ENCODE measurements around the gene LTBP1. TPM values are rescaled to one million over a fixed set of nuclear protein-coding genes. Genes with fewer than 3 reads are reported as not detected.
A peak's percentile ranks its signal among the peaks of the same experiment; 100 is the strongest.
"Not testable (repeated sequence)": the region's sequence is repeated elsewhere in the genome, so short reads cannot be mapped to it uniquely, and the experiment has no call there.

Gene LTBP1
- total RNA-seq, 1 donor from 2014 or later = 102 TPM

DNA sequence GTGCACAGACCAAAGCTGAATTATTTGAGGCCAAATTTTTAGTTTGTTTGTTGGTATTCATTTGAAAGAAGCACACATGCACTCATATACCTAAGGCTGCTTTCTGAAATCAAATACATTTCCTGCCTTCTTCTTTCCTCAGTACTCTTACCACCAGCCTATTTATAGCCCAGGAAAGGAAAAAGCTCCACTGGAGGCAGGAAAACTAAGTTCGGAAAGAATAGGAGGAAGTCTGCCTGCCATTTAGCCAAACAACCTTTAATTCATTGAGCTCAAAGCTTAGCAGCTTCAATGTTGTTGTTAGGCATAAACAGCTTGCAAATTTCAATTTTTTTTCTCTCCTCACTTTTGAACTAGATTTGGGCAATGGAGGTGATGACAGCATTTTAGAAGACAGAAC lies 489.3 kb downstream of the LTBP1 start:
- Mint-ChIP-seq H3K27ac (ENCODE audit: unreplicated experiment) (no peak overlapping the region), H3K36me3 (ENCODE audit: unreplicated experiment) (no peaks in the 10 kb centered on the region), H3K9me3 (ENCODE audit: unreplicated experiment) (no peaks in the 10 kb centered on the region), H3K27me3 (ENCODE audit: unreplicated experiment) (no peaks in the 10 kb centered on the region), H3K4me1 (ENCODE audit: unreplicated experiment) (peaks cover 14% of the 10 kb centered on the region), H3K4me3 (ENCODE audit: unreplicated experiment) (no peak overlapping the region)
- DNase-seq (ENCODE audit: extremely low spot score, unreplicated experiment) = no peak
- TF ChIP-seq, protein P1, sequence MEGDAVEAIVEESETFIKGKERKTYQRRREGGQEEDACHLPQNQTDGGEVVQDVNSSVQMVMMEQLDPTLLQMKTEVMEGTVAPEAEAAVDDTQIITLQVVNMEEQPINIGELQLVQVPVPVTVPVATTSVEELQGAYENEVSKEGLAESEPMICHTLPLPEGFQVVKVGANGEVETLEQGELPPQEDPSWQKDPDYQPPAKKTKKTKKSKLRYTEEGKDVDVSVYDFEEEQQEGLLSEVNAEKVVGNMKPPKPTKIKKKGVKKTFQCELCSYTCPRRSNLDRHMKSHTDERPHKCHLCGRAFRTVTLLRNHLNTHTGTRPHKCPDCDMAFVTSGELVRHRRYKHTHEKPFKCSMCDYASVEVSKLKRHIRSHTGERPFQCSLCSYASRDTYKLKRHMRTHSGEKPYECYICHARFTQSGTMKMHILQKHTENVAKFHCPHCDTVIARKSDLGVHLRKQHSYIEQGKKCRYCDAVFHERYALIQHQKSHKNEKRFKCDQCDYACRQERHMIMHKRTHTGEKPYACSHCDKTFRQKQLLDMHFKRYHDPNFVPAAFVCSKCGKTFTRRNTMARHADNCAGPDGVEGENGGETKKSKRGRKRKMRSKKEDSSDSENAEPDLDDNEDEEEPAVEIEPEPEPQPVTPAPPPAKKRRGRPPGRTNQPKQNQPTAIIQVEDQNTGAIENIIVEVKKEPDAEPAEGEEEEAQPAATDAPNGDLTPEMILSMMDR (IDR thresholded peaks at IDR 0.05) = no peak

DNA sequence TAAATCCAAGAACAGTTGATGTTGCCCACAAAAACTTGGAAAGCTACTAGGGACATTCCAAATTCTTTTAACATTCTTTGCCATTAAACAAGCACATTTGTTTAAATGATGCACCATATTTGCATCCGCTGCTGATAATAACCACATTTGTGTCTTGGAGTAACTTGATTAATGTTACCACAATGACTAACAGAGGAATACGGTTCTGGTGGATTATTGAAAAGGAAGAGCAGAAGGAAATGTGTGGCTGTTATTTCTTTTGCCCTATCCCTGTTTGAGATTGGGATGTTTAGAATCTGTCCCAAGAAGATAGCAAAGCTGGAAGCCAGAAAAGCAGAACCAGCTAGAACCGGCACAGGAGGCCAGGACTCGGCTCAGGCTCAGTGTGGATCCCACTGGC lies 490.5 kb downstream of the LTBP1 start:
- Mint-ChIP-seq H3K4me3 (ENCODE audit: unreplicated experiment) (no peak overlapping the region), H3K27ac (ENCODE audit: unreplicated experiment) (no peak overlapping the region), H3K27me3 (ENCODE audit: unreplicated experiment) (no peaks in the 10 kb centered on the region), H3K4me1 (ENCODE audit: unreplicated experiment) (peaks cover 14% of the 10 kb centered on the region), H3K36me3 (ENCODE audit: unreplicated experiment) (no peaks in the 10 kb centered on the region), H3K9me3 (ENCODE audit: unreplicated experiment) (no peaks in the 10 kb centered on the region)
- DNase-seq (ENCODE audit: extremely low spot score, unreplicated experiment) = no peak
- TF ChIP-seq, protein P1 (IDR thresholded peaks at IDR 0.05) = no peak

DNA sequence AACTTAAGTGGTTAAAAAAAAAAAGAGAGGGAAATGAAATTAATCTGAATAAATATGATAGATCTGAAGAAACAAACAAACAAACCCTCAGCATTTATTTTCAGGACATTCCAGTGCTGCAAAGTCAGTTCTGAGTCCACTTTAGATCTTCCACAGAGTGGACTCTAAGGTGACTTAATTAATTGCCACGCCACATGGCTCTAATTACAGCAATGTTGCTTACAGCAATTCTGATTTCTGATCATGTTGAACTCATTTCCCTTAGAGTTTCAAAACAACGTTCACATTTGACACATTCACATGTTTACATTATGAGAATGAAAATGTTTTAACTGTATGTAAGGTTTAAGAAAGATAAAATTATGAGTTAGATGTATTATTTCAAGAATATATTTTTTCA lies 491.1 kb downstream of the LTBP1 start:
- no peak overlapping the region for H3K27ac Mint-ChIP-seq (ENCODE audit: unreplicated experiment)
- TF ChIP-seq, protein P1 (IDR thresholded peaks at IDR 0.05) = no peak
- H3K4me1 Mint-ChIP-seq (ENCODE audit: unreplicated experiment) = peaks cover 14% of the 10 kb centered on the region
- H3K9me3 Mint-ChIP-seq (ENCODE audit: unreplicated experiment) = no peaks in the 10 kb centered on the region
- H3K36me3 Mint-ChIP-seq (ENCODE audit: unreplicated experiment) = no peaks in the 10 kb centered on the region
- H3K4me3 Mint-ChIP-seq (ENCODE audit: unreplicated experiment) = no peak overlapping the region
- no peak for DNase-seq (ENCODE audit: extremely low spot score, unreplicated experiment)
- no peaks in the 10 kb centered on the region for H3K27me3 Mint-ChIP-seq (ENCODE audit: unreplicated experiment)

DNA sequence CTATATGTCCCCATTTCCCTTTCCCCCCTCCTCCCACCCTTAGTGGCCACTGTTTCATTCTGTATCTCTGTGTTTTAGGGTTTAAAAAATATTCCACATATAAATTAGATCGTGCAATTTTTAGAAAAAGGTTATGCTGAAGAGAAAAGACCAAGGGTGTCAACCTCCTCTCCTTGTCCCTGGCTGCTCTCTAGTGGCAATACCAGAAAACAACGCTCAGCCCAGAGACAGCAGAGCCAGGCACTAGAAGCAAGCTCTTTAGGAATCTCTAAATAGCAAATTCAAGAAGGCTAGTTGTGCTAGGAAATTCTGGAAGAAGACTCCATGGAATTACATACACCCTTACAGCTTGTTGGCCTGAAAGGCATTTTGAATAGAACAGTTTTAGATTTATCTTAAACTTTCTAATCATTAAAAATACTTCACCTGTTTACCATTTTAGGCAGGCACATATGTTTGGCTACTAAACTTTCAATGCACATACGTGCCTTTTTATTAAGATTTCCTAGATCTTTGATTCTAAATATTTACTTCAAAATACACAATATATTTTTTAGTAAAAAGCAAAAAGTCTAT lies 494.6 kb downstream of the LTBP1 start:
- Mint-ChIP-seq H3K4me3 (ENCODE audit: unreplicated experiment) (no peak overlapping the region), H3K27me3 (ENCODE audit: unreplicated experiment) (no peaks in the 10 kb centered on the region), H3K4me1 (ENCODE audit: unreplicated experiment) (peaks cover 14% of the 10 kb centered on the region), H3K27ac (ENCODE audit: unreplicated experiment) (no peak overlapping the region), H3K9me3 (ENCODE audit: unreplicated experiment) (no peaks in the 10 kb centered on the region), H3K36me3 (ENCODE audit: unreplicated experiment) (no peaks in the 10 kb centered on the region)
- no peak for DNase-seq (ENCODE audit: extremely low spot score, unreplicated experiment)
- TF ChIP-seq, protein P1 (IDR thresholded peaks at IDR 0.05) = peak; percentile 78

DNA sequence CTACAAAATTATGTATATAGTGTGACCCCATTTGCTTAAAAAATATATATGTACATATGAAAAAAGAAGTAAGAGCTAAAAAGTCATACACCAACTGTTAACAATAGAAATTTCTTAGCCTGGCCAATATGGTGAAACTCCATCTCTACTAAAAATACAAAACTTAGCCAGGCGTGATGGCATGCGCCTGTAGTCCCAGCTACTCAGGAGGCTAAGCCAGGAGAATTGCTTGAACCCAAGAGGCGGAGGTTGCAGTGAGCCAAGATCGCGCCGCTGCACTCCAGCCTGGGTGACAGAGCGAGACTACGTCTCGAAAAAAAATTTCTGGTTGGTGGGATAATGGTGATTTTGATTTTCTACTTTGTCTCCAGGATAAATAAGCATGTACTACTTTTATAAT lies 495.3 kb downstream of the LTBP1 start:
- H3K4me1 Mint-ChIP-seq (ENCODE audit: unreplicated experiment) = peaks cover 13% of the 10 kb centered on the region
- H3K27me3 Mint-ChIP-seq (ENCODE audit: unreplicated experiment); H3K9me3 Mint-ChIP-seq (ENCODE audit: unreplicated experiment); H3K4me3 Mint-ChIP-seq (ENCODE audit: unreplicated experiment); H3K27ac Mint-ChIP-seq (ENCODE audit: unreplicated experiment); H3K36me3 Mint-ChIP-seq (ENCODE audit: unreplicated experiment); DNase-seq (ENCODE audit: extremely low spot score, unreplicated experiment): not testable (repeated sequence)

All from osteocyte (in vitro differentiated cells).